Measurements from ENCODE around the gene MPV17L. TPM values are rescaled to one million over a fixed set of nuclear protein-coding genes. Genes with fewer than 3 reads are reported as not detected.
"Not testable (repeated sequence)": the region's sequence is repeated elsewhere in the genome, so short reads cannot be mapped to it uniquely, and the experiment has no call there.

Gene MPV17L
- under 1 TPM in 2 of 3 donors, not detected in 1; 0.07 to 0.12 TPM for total RNA-seq
- 0.79 TPM for total RNA-seq (2013)

DNA sequence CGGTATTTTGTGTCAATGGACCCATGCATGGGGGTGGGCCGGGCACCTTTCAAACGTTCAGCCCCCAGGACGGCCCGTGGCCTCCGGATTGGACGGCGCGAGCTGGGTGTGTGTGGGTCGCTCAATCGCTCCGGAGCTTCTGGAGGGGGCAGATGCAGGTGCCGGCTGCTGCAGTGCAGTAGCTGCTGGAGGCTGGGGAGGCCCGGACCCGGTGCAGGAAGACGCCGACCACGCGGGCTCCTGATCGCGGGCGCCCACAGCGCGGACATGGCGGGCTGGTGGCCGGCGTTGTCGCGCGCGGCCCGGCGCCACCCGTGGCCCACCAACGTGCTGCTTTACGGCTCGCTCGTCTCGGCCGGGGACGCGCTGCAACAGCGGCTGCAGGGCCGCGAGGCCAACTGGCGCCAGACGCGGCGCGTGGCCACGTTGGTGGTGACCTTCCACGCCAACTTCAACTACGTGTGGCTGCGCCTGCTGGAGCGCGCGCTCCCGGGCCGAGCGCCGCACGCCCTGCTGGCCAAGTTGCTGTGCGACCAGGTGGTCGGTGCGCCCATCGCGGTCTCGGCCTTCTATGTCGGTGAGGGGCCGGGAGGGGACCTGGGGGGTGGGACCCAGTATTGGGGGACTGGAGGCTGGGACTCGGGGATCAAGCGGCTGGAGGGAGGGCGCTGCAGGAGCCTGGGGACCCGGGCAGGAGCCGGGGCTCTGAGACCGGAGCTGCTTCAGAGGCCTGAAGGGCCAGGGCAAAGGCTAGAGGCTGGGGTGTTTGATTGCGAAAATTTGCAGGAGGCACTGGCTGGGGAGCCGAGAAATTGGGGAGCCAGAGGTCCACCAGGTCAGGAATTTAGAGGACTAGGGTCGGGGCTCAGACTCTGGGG is at the start of gene MPV17L:
MPV17L (plus strand) TSS at position 124 of the 878 bp plus-strand sequence; CDS start at position 268, 144 bp downstream.
- H3K27ac Mint-ChIP-seq; H3K4me3 ChIP-seq (ENCODE audit: low read length); H3K27me3 ChIP-seq (ENCODE audit: control insufficient read depth, insufficient read depth, low read length); H3K36me3 Mint-ChIP-seq; H3K9me3 Mint-ChIP-seq; H3K9me3 ChIP-seq (ENCODE audit: control insufficient read depth, insufficient read depth, low read length); DNase-seq; H3K27ac ChIP-seq (ENCODE audit: low read length); H3K36me3 ChIP-seq (ENCODE audit: control insufficient read depth, insufficient read depth, low read length); H3K4me1 ChIP-seq (ENCODE audit: control insufficient read depth, insufficient read depth, low read length); intact Hi-C loops (cut with micrococcal nuclease); H3K4me1 Mint-ChIP-seq: not testable (repeated sequence)
- peaks cover 16 to 24% of the 10 kb centered on the region in 2 donors for H3K27me3 Mint-ChIP-seq (ENCODE audit: low read depth in 2 of 2)
- 6% methylated on average over 79 of the region's 79 CpGs for WGBS (ENCODE audit: insufficient coverage)
- peak in 1 of 3 donors; percentile 58 for ATAC-seq
- peak within 1 kb of the TSS; percentile 45 for H3K4me3 Mint-ChIP-seq

DNA sequence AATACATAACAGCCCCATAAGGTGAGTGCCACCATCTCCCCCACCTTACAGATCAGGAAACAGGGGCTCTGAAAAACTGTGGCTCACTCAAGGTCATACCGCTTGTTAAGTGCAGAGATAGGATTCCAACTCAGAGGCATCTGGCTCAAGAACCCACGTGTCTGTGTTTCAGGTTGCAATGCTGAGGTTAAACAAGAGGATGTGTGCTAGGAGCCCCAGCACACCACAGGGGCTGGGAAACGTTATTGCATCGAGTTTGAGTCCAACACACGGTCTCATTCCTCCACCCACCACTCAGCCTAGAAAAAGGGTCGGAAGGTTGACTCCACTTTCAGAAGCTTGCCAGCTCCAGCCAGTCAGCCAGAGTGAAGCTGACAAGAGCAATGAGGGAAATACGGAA is 46.8 kb upstream of the MPV17L start:
- DNase-seq; H3K36me3 ChIP-seq (ENCODE audit: control insufficient read depth, insufficient read depth, low read length); H3K36me3 Mint-ChIP-seq; intact Hi-C loops (cut with micrococcal nuclease); H3K9me3 ChIP-seq (ENCODE audit: control insufficient read depth, insufficient read depth, low read length); H3K4me3 ChIP-seq (ENCODE audit: low read length); H3K4me3 Mint-ChIP-seq; H3K27me3 Mint-ChIP-seq (ENCODE audit: low read depth in 2 of 2); ATAC-seq; H3K27me3 ChIP-seq (ENCODE audit: control insufficient read depth, insufficient read depth, low read length); H3K27ac Mint-ChIP-seq; H3K4me1 ChIP-seq (ENCODE audit: control insufficient read depth, insufficient read depth, low read length); H3K4me1 Mint-ChIP-seq; H3K9me3 Mint-ChIP-seq; H3K27ac ChIP-seq (ENCODE audit: low read length): not testable (repeated sequence)
- WGBS (ENCODE audit: insufficient coverage): no CpG with 5 or more reads among the region's 7 CpGs

DNA sequence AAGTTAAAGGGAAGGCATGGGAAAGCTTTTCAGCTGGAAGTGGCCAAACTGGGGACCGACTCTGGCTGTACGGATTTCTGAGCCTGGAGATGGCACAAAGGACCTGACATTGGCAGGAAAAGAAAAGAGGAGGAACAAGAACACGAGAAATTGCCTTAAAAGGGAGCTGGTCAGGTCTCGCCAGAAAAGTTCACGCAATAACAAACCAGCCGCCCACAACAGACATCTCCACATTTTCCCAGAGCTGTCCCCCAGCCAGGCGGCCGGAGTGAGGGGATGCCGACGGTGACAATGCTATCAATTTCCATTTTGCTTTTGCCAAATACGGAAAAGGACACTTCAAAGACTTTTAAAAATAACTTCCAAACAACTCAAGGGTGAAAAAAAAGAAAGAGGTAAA is 44.3 kb upstream of the MPV17L start:
- ATAC-seq; intact Hi-C loops (cut with micrococcal nuclease): not testable (repeated sequence)
- WGBS (ENCODE audit: insufficient coverage): no CpG with 5 or more reads among the region's 11 CpGs

DNA sequence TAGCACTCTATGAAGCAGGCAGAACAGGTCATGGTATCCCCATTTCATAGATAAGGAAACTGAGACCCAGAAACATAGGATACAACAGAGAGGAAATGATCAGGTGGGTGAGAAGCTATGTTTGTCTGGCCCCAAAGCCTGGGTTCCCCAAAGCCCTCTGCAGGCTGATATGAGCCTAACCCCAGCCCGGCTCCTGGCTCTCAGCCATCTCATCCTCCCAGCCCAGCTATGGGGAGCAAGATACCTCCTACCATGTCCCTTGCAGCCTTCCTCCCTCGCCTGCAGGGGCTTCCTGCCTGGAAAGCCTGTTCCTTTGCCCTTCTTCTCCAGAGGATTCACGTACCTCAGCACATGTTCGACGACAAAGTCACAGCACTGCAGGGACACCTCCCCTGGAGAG is 43.8 kb upstream of the MPV17L start:
- intact Hi-C loops (cut with micrococcal nuclease); H3K27ac Mint-ChIP-seq; H3K9me3 Mint-ChIP-seq; H3K36me3 Mint-ChIP-seq; H3K4me1 ChIP-seq (ENCODE audit: control insufficient read depth, insufficient read depth, low read length); DNase-seq; H3K9me3 ChIP-seq (ENCODE audit: control insufficient read depth, insufficient read depth, low read length); H3K27me3 Mint-ChIP-seq (ENCODE audit: low read depth in 2 of 2); H3K27me3 ChIP-seq (ENCODE audit: control insufficient read depth, insufficient read depth, low read length); H3K36me3 ChIP-seq (ENCODE audit: control insufficient read depth, insufficient read depth, low read length); H3K4me3 ChIP-seq (ENCODE audit: low read length); H3K27ac ChIP-seq (ENCODE audit: low read length); H3K4me3 Mint-ChIP-seq; H3K4me1 Mint-ChIP-seq; ATAC-seq: not testable (repeated sequence)
- no CpG with 5 or more reads among the region's 5 CpGs for WGBS (ENCODE audit: insufficient coverage)

More for the DNA sequence above, 44.3 kb upstream of the MPV17L start:
- H3K9me3 ChIP-seq (ENCODE audit: control insufficient read depth, insufficient read depth, low read length); H3K27me3 ChIP-seq (ENCODE audit: control insufficient read depth, insufficient read depth, low read length); H3K36me3 Mint-ChIP-seq; H3K4me1 ChIP-seq (ENCODE audit: control insufficient read depth, insufficient read depth, low read length); H3K27ac Mint-ChIP-seq; H3K9me3 Mint-ChIP-seq; H3K4me3 ChIP-seq (ENCODE audit: low read length); H3K27me3 Mint-ChIP-seq (ENCODE audit: low read depth in 2 of 2); H3K4me3 Mint-ChIP-seq; H3K27ac ChIP-seq (ENCODE audit: low read length); DNase-seq; H3K4me1 Mint-ChIP-seq; H3K36me3 ChIP-seq (ENCODE audit: control insufficient read depth, insufficient read depth, low read length): not testable (repeated sequence)

DNA sequence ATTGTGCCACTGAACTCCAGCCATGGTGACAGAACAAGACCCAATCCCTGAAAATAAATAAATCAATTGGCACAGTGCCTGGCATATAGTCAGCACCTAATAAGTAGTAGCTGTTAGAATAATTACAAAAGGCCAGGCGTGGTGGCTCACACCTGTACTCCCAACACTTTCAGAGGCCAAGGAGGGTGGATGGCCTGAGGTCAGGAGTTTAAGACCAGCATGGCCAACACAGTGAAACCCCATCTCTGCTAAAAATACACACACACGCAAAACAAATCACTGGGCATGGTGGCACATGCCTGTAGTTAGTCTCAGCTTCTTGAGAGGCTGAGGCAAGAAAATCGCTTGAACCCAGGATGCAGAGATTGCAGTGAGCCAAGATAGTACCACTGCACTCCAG is 42.7 kb upstream of the MPV17L start:
- intact Hi-C loops (cut with micrococcal nuclease); H3K27me3 Mint-ChIP-seq (ENCODE audit: low read depth in 2 of 2); H3K27ac ChIP-seq (ENCODE audit: low read length); H3K36me3 Mint-ChIP-seq; H3K27me3 ChIP-seq (ENCODE audit: control insufficient read depth, insufficient read depth, low read length); ATAC-seq; H3K4me3 ChIP-seq (ENCODE audit: low read length); H3K4me1 Mint-ChIP-seq; H3K4me3 Mint-ChIP-seq; DNase-seq; H3K27ac Mint-ChIP-seq; H3K9me3 ChIP-seq (ENCODE audit: control insufficient read depth, insufficient read depth, low read length); H3K4me1 ChIP-seq (ENCODE audit: control insufficient read depth, insufficient read depth, low read length); H3K9me3 Mint-ChIP-seq; H3K36me3 ChIP-seq (ENCODE audit: control insufficient read depth, insufficient read depth, low read length): not testable (repeated sequence)
- no CpG with 5 or more reads among the region's 3 CpGs for WGBS (ENCODE audit: insufficient coverage)

DNA sequence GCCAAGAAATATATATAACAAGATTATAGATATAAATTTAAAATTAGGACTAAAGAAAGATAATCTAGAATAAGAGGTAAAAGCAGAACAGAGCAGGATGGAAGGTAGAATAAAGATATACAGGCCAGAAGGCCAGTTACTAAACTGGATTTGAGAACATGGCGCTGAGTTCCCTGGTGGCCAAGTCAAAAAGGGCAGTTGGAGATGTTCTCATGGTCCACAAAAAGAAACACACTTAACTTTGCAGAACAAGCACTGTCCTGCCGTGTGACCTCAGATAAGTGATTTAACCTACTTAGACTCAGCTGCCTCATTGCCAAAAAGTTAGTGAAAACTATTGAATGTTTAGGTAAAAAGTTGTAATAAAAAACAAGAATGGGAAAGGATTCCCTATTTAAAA is 40.7 kb upstream of the MPV17L start:
- H3K4me3 Mint-ChIP-seq; DNase-seq; H3K27ac ChIP-seq (ENCODE audit: low read length); H3K27ac Mint-ChIP-seq; H3K27me3 Mint-ChIP-seq (ENCODE audit: low read depth in 2 of 2); H3K4me1 Mint-ChIP-seq; ATAC-seq; H3K9me3 ChIP-seq (ENCODE audit: control insufficient read depth, insufficient read depth, low read length); H3K27me3 ChIP-seq (ENCODE audit: control insufficient read depth, insufficient read depth, low read length); intact Hi-C loops (cut with micrococcal nuclease); H3K9me3 Mint-ChIP-seq; H3K36me3 Mint-ChIP-seq; H3K36me3 ChIP-seq (ENCODE audit: control insufficient read depth, insufficient read depth, low read length); H3K4me3 ChIP-seq (ENCODE audit: low read length); H3K4me1 ChIP-seq (ENCODE audit: control insufficient read depth, insufficient read depth, low read length): not testable (repeated sequence)
- no CpG with 5 or more reads among the region's 2 CpGs for WGBS (ENCODE audit: insufficient coverage)

DNA sequence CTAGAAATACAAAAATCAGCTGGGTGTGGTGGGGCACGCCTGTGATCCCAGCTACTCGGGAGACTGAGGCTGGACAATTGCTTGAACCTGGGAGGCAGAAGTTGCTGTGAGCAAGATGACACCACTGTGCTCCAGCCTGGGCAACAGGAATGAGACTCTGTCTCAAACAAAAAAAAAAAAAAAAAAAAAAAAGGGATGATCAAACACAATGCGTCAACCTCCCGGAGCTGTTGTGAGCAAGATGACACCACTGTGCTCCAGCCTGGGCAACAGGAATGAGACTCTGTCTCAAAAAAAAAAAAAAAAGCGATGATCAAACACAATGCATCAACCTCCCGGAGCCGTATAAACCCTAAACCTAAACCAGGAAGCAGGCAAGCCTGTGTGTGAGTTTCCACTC is 38.1 kb upstream of the MPV17L start:
- intact Hi-C loops (cut with micrococcal nuclease); H3K27me3 ChIP-seq (ENCODE audit: control insufficient read depth, insufficient read depth, low read length); H3K27ac ChIP-seq (ENCODE audit: low read length); H3K36me3 Mint-ChIP-seq; H3K4me3 ChIP-seq (ENCODE audit: low read length); H3K27me3 Mint-ChIP-seq (ENCODE audit: low read depth in 2 of 2); ATAC-seq; H3K4me1 ChIP-seq (ENCODE audit: control insufficient read depth, insufficient read depth, low read length); H3K9me3 ChIP-seq (ENCODE audit: control insufficient read depth, insufficient read depth, low read length); H3K27ac Mint-ChIP-seq; H3K4me1 Mint-ChIP-seq; H3K36me3 ChIP-seq (ENCODE audit: control insufficient read depth, insufficient read depth, low read length); H3K9me3 Mint-ChIP-seq; DNase-seq; H3K4me3 Mint-ChIP-seq: not testable (repeated sequence)
- WGBS (ENCODE audit: insufficient coverage): no CpG with 5 or more reads among the region's 7 CpGs

DNA sequence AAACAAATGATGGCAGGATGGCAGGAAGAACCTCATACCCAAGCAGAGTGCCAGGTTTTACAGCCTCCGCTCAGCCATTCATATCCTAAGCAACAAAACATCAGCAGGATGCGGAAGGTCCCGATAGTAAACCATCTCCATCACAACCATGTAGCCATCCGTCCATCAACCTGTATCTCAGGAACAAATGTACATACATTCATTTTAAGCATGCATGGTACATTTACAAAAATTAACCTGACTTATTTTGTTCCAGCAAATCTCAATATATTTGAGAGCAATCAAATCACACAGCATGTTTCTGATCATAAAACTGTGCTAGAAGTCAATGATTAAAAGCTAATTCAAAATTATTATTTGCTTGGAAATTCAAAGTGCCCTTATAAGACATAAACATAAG is 17.4 kb upstream of the MPV17L start, which contains the start of gene NPIPA5:
NPIPA5 (minus strand) TSS at position 101 of the 400 bp plus-strand sequence; CDS start at position 101, 0 bp downstream.
- H3K27ac ChIP-seq (ENCODE audit: low read length); H3K36me3 ChIP-seq (ENCODE audit: control insufficient read depth, insufficient read depth, low read length); H3K27me3 Mint-ChIP-seq (ENCODE audit: low read depth in 2 of 2); H3K36me3 Mint-ChIP-seq; H3K4me3 Mint-ChIP-seq; DNase-seq; H3K4me3 ChIP-seq (ENCODE audit: low read length); H3K9me3 ChIP-seq (ENCODE audit: control insufficient read depth, insufficient read depth, low read length); intact Hi-C loops (cut with micrococcal nuclease); H3K27me3 ChIP-seq (ENCODE audit: control insufficient read depth, insufficient read depth, low read length); H3K9me3 Mint-ChIP-seq; H3K4me1 Mint-ChIP-seq; H3K4me1 ChIP-seq (ENCODE audit: control insufficient read depth, insufficient read depth, low read length); ATAC-seq; H3K27ac Mint-ChIP-seq: not testable (repeated sequence)
- WGBS (ENCODE audit: insufficient coverage): no CpG with 5 or more reads among the region's 4 CpGs

All from natural killer cell (primary cell).